Neuronal stem cell (in vitro differentiated cells): ENCODE data around the gene FLVCR1.

Experiments used
- DNase-seq: peaks from one replicate; pipeline ENCODE4 v3.0.0-alpha.2; 2013; ENCODE audit warnings: low spot score
- H2AFZ ChIP-seq: one replicate; pipeline ENCODE4 v1.6.1; 2013; ENCODE audit warnings: mild to moderate bottlenecking, low read length, inconsistent platforms
- H2AK5ac ChIP-seq: 2 replicates; pipeline ENCODE4 v1.6.1; 2013; ENCODE audit warnings: low read depth, mild to moderate bottlenecking, inconsistent platforms, low read length, moderate library complexity, mixed read lengths
- H2BK120ac ChIP-seq: 2 replicates; pipeline ENCODE4 v1.6.1; 2013; ENCODE audit warnings: low read depth, mild to moderate bottlenecking, inconsistent platforms, low read length, moderate library complexity, mixed read lengths
- H2BK12ac ChIP-seq: one replicate; pipeline ENCODE4 v1.6.1; 2013; ENCODE audit warnings: low read length, inconsistent platforms
- H2BK15ac ChIP-seq: 2 replicates; pipeline ENCODE4 v1.6.1; 2013; ENCODE audit warnings: mild to moderate bottlenecking, low read length, inconsistent platforms, mixed read lengths
- H2BK5ac ChIP-seq: one replicate; pipeline ENCODE4 v1.6.1; 2013; ENCODE audit warnings: inconsistent platforms, mild to moderate bottlenecking, low read length, moderate library complexity
- H3K14ac ChIP-seq: one replicate; pipeline ENCODE4 v1.6.1; 2013; ENCODE audit warnings: low read length, inconsistent platforms
- H3K18ac ChIP-seq: 2 replicates; pipeline ENCODE4 v1.6.1; 2013; ENCODE audit warnings: low read length, inconsistent platforms
- H3K23ac ChIP-seq: 2 replicates; pipeline ENCODE4 v1.6.1; 2013; ENCODE audit warnings: low read depth, mild to moderate bottlenecking, mixed read lengths, low read length, inconsistent platforms; ENCODE audit not compliant: poor library complexity
- H3K27ac ChIP-seq: replicated peaks from 3 replicates; pipeline ENCODE4 v1.5.1; 2013; ENCODE audit warnings: low read length, inconsistent platforms
- H3K27me3 ChIP-seq, 3 experiments: 2 replicates each; pipeline ENCODE4 v1.6.1; 2013; ENCODE audit warnings: low read length in 3 of 3, mild to moderate bottlenecking in 2 of 3, inconsistent platforms in 1 of 3, low read depth in 1 of 3, mixed read lengths in 1 of 3, moderate library complexity in 1 of 3; ENCODE audit not compliant: control insufficient read depth in 3 of 3, insufficient read depth in 3 of 3
- H3K36me3 ChIP-seq, 2 donors: replicated peaks in 1 of 2; 2 replicates each; pipeline ENCODE4 v1.6.1; 2013; ENCODE audit warnings: low read length in 2 of 2; ENCODE audit not compliant: control insufficient read depth in 2 of 2, insufficient read depth in 2 of 2
- H3K4ac ChIP-seq: 2 replicates; pipeline ENCODE4 v1.6.1; 2013; ENCODE audit warnings: inconsistent platforms, mild to moderate bottlenecking, low read length, moderate library complexity
- H3K4me1 ChIP-seq, 2 donors: 1 replicate in 1 of 2; 2 replicates in 1 of 2; pipeline ENCODE4 v1.6.1; 2013; ENCODE audit warnings: low read length in 2 of 2, low read depth in 1 of 2; ENCODE audit not compliant: control insufficient read depth in 2 of 2, insufficient read depth in 1 of 2
- H3K4me2 ChIP-seq: one replicate; pipeline ENCODE4 v1.6.1; 2013; ENCODE audit warnings: mild to moderate bottlenecking, low read length, inconsistent platforms; ENCODE audit not compliant: insufficient read depth, poor library complexity, severe bottlenecking
- H3K4me3 ChIP-seq, 2 donors: 2 replicates each; pipeline ENCODE4 v1.5.1; 2013; ENCODE audit warnings: low read length in 2 of 2, mild to moderate bottlenecking in 2 of 2, inconsistent platforms in 1 of 2, moderate library complexity in 1 of 2
- H3K79me1 ChIP-seq: one replicate; pipeline ENCODE4 v1.6.1; 2013; ENCODE audit warnings: low read depth, mild to moderate bottlenecking, inconsistent platforms, low read length, moderate library complexity
- H3K9ac ChIP-seq: one replicate; pipeline ENCODE4 v1.6.1; 2013; ENCODE audit warnings: mild to moderate bottlenecking, low read depth, low read length, inconsistent platforms; ENCODE audit not compliant: poor library complexity
- H3K9me3 ChIP-seq, 2 donors: replicated peaks in 1 of 2; 2 replicates each; pipeline versions ENCODE3 to v1.6.1; 2013; ENCODE audit warnings: low read length in 2 of 2, mild to moderate bottlenecking in 2 of 2, inconsistent platforms in 1 of 2, low read depth in 1 of 2, mixed read lengths in 1 of 2, moderate library complexity in 1 of 2; ENCODE audit not compliant: control insufficient read depth in 2 of 2, insufficient read depth in 1 of 2
- H4K8ac ChIP-seq: one replicate; pipeline ENCODE4 v1.6.1; 2013; ENCODE audit warnings: low read depth, mild to moderate bottlenecking, inconsistent platforms, low read length, moderate library complexity
- H4K91ac ChIP-seq: one replicate; pipeline ENCODE4 v1.6.1; 2013; ENCODE audit warnings: low read length, low read depth, mild to moderate bottlenecking, inconsistent platforms; ENCODE audit not compliant: poor library complexity
- WGBS, 2 donors: extraction: QIAGEN DNeasy Blood & Tissue Kit; methylation state at CpG; one replicate each; pipeline ENCODE4 v1.1.7; 2013; ENCODE audit warnings: missing lambda C conversion rate in 2 of 2, mixed read lengths in 1 of 2; ENCODE audit not compliant: insufficient read length in 2 of 2, insufficient replicate concordance in 1 of 2; ENCODE audit errors: extremely low coverage in 2 of 2; 5-methylcytosine and 5-hydroxymethylcytosine counted together

The FLVCR1 gene

GRCh38 chr1:212917858-212918257 lies 59.8 kb downstream of the FLVCR1 start:
- H2AFZ ChIP-seq, result no peak overlapping the region
- H3K14ac ChIP-seq, result no peak overlapping the region
- H2BK5ac ChIP-seq, result no peak overlapping the region
- WGBS, 2 donors, result no CpG with 5 or more reads among the region's 5 CpGs
- no peak overlapping the region for H2AK5ac ChIP-seq
- H3K9ac ChIP-seq, result no peak overlapping the region
- H3K4me2 ChIP-seq, result no peak overlapping the region
- H4K8ac ChIP-seq, result no peak overlapping the region
- H3K4ac ChIP-seq, result no peak overlapping the region
- H2BK120ac ChIP-seq, result no peak overlapping the region
- H3K36me3 ChIP-seq, result no peaks in the 10 kb centered on the region
- H3K27ac ChIP-seq, result no peak overlapping the region
- H4K91ac ChIP-seq, result no peak overlapping the region
- H3K27me3 ChIP-seq, result no peaks in the 10 kb centered on the region
- H2BK15ac ChIP-seq, result no peak overlapping the region
- no peaks in the 10 kb centered on the region for H3K79me1 ChIP-seq
- no peak overlapping the region for H3K23ac ChIP-seq
- H3K4me3 ChIP-seq, result no peak overlapping the region
- no peaks in the 10 kb centered on the region for H3K9me3 ChIP-seq
- peak overlapping the region; percentile 29 for H3K18ac ChIP-seq
- no peak for DNase-seq
- H2BK12ac ChIP-seq, result no peak overlapping the region
- peaks cover 3 to 9% of the 10 kb centered on the region in 2 donors for H3K4me1 ChIP-seq

GRCh38 chr1:212918824-212919223 lies 60.7 kb downstream of the FLVCR1 start:
- Histone ChIP-seq H3K9me3 (no peaks in the 10 kb centered on the region), H3K79me1 (no peaks in the 10 kb centered on the region), H3K23ac (no peak overlapping the region), H3K9ac (no peak overlapping the region), H3K14ac (no peak overlapping the region), H2AFZ (no peak overlapping the region), H3K27ac (no peak overlapping the region), H3K4me3 (no peak overlapping the region), H2BK15ac (no peak overlapping the region), H2AK5ac (no peak overlapping the region), H2BK120ac (no peak overlapping the region), H3K4me1 (peaks cover 3 to 9% of the 10 kb centered on the region in 2 donors), H2BK5ac (no peak overlapping the region), H3K4ac (no peak overlapping the region), H4K91ac (no peak overlapping the region), H4K8ac (no peak overlapping the region), H3K4me2 (no peak overlapping the region), H3K36me3 (no peaks in the 10 kb centered on the region), H2BK12ac (no peak overlapping the region), H3K27me3 (no peaks in the 10 kb centered on the region), H3K18ac (no peak overlapping the region)
- DNase-seq, result no peak
- no CpG with 5 or more reads among the region's 2 CpGs for WGBS, 2 donors

- Histone ChIP-seq H3K79me1 (no peaks in the 10 kb centered on the region), H3K4me1 (peaks cover 3 to 6% of the 10 kb centered on the region in 2 donors), H2BK15ac (no peak overlapping the region), H3K18ac (no peak overlapping the region), H3K23ac (no peak overlapping the region), H3K27me3 (no peaks in the 10 kb centered on the region), H4K8ac (no peak overlapping the region), H3K9ac (no peak overlapping the region), H3K14ac (no peak overlapping the region), H3K27ac (no peak overlapping the region), H2BK12ac (no peak overlapping the region), H3K9me3 (no peaks in the 10 kb centered on the region), H4K91ac (no peak overlapping the region), H2AK5ac (no peak overlapping the region), H3K4me3 (no peak overlapping the region), H2BK120ac (no peak overlapping the region), H3K4ac (no peak overlapping the region), H3K4me2 (no peak overlapping the region), H2BK5ac (no peak overlapping the region), H2AFZ (no peak overlapping the region), H3K36me3 (no peaks in the 10 kb centered on the region)
- WGBS, 2 donors, result no CpG with 5 or more reads among the region's 7 CpGs
- no peak for DNase-seq
Observed at GRCh38 chr1:212920246-212920645, 62.2 kb downstream of the FLVCR1 start.

- H3K27me3 ChIP-seq, result no peaks in the 10 kb centered on the region
- no peak for DNase-seq
Observed at GRCh38 chr1:212920896-212921295, 62.8 kb downstream of the FLVCR1 start.

More at GRCh38 chr1:212920896-212921295, 62.8 kb downstream of the FLVCR1 start:
- H4K8ac ChIP-seq, result no peak overlapping the region
- H3K36me3 ChIP-seq, result no peaks in the 10 kb centered on the region
- H3K4me2 ChIP-seq, result no peak overlapping the region
- H3K23ac ChIP-seq, result no peak overlapping the region
- H2BK120ac ChIP-seq, result no peak overlapping the region
- no CpG with 5 or more reads among the region's 6 CpGs for WGBS, 2 donors
- no peak overlapping the region for H4K91ac ChIP-seq
- peaks cover 0 to 6% of the 10 kb centered on the region in 2 donors for H3K4me1 ChIP-seq
- H3K4ac ChIP-seq, result no peak overlapping the region
- H3K14ac ChIP-seq, result no peak overlapping the region
- H2BK12ac ChIP-seq, result no peak overlapping the region
- H3K9ac ChIP-seq, result no peak overlapping the region
- H2BK5ac ChIP-seq, result no peak overlapping the region
- no peak overlapping the region for H3K18ac ChIP-seq
- no peak overlapping the region for H2AFZ ChIP-seq
- H2AK5ac ChIP-seq, result peak overlapping the region; percentile 72
- H3K9me3 ChIP-seq, result no peaks in the 10 kb centered on the region
- no peaks in the 10 kb centered on the region for H3K79me1 ChIP-seq
- no peak overlapping the region for H3K4me3 ChIP-seq
- H2BK15ac ChIP-seq, result no peak overlapping the region
- H3K27ac ChIP-seq, result no peak overlapping the region
